GM04503 (cell line): ENCODE measurements around the gene LCN1.
"Not testable (repeated sequence)": the region's sequence is repeated elsewhere in the genome, so short reads cannot be mapped to it uniquely, and the experiment has no call there.

Source experiments
- DNase-seq: peaks from one replicate; pipeline ENCODE4 v3.0.0-alpha.2; 2012; ENCODE audit warnings: low read depth

The LCN1 gene

DNA sequence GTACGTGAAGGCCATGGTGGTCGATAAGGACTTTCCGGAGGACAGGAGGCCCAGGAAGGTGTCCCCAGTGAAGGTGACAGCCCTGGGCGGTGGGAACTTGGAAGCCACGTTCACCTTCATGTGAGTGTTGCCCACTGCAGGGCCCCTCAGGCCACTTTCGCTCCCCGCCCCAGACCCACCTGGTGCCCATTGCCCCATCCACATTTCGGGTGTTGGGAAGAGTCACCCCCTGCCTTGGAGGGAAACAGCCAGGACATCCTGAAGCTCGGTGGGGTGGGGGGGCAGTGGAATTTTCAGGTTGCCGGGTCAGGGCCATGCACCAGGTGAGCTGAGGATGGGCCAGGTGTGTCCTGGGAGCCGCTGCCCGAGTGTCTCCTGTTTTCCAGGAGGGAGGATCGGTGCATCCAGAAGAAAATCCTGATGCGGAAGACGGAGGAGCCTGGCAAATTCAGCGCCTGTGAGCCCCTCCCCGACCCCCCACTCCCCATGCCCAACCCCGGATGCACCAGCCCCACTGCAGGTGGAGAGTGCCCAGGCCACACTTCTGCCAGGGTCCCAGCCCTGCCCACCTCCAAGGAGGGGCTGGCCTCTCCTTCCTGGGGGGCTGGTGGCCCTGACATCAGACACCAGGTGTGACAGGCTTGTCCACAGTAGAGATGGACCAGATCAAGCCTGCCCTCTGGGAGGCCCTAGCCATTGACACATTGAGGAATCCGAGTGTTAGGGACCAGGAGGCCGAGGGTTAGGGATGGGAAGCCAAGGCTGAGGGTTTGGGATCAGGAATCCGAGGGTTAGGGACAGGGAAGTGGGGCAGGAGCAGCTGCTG lies 25.8 kb downstream of the LCN1 start:
- not testable (repeated sequence) for DNase-seq

DNA sequence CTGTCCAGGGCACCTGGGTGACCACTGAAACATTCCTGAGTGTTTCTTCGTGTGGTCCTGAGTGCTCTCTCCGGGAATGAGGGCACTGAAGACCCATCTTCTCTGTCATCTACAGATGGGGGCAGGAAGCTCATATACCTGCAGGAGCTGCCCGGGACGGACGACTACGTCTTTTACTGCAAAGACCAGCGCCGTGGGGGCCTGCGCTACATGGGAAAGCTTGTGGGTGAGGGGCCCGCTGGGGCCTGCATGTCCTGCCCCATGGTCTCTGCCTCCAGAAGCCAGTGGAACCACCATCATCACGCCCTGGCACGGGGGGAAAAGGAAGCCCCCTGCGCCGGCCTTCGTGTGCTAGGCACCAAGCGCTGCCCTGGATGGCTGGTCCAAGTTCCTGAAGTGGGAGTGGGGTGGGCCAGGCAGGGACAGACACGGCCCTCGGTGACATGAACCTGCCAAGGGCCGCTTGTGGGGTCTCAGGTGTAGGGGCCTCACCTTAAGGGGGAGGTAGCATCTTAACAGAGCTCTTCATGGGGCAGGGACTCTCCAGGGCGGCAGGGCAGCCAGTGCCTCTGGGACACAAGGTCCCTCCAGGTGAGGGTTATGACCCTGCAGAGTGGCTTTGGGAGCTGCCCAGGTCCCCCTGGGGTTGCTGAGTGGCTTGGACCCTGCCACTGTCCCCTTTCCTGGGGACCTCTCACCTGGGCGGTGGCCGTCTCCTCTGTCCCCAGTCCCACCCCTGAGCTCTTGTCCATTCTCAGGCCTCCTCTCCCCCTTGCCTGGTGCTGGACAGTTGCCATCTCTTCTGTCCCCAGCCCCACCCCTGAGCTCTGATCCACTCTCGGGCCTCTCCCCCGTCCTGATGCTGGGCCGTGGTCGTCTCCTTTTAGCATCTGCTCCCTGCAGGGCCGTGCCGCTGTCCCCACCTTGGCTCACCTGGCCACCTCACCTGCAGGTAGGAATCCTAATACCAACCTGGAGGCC lies 26.8 kb downstream of the LCN1 start:
- DNase-seq = no peak

DNA sequence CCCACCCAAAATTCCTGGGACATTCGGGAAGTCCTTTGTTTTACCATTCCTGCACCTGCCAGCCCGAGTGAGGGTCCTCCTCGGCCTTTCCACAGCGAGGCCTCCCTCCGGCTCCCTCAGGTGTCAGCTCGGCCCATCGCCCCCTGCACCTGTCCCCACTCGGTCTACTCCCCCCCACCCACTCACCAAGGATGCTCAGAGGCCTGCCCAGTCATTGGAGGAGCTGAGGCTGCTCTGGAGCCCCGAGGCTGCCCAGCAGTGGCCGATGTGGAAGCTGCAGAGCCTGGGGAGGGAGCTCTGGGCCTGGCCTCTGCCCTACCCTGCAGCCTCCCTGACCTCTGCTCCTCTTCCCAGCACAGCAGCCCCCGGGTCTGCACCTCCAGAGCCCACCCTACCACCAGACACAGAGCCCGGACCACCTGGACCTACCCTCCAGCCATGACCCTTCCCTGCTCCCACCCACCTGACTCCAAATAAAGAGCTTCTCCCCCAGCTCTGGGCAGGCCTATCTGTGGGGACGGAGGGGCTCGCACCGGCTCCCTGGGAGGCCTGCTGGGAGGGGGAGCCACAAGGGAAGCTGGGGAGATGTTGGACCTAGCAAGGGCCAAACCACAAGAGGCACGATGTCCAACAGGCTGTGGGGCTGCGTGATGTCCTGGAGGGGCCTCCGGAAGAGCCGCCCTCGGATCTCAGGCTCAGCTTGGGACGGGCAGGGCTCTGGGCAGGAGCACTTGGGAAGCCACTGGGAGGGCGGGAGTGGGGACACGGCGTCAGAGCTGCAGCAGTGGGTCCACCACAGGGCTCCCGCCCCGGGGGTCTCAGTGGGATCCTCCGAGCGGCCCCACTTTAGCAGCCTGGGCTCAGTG lies 28.5 kb downstream of the LCN1 start:
- DNase-seq = not testable (repeated sequence)

DNA sequence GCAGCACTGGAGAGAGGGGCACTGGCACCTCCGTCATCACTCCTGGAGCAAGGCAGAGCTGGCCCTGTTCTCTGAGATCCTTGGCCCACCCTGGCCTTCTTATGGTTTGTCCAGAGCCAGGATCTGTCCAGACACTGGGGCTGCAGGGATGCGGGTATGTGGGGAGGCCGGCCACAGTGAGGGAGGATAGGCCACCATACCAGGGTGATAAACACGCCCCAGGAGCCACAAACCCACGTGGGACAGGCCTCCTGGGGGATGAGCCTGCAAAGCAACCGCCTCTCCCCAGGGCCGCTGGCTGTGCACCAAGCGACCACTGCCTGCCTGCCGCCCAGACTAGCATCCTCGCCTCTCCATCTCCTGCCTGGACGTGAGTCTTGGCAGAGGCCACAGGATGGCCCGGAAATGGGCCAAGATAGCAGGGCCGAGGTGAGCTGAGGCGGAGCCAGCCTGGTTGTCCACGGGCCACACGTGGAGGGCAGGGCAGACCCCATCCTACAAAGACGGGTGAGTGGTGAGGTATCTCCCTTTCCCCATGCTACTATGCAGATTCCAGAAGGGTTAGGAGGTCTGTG lies 29.2 kb downstream of the LCN1 start:
- DNase-seq = no peak

DNA sequence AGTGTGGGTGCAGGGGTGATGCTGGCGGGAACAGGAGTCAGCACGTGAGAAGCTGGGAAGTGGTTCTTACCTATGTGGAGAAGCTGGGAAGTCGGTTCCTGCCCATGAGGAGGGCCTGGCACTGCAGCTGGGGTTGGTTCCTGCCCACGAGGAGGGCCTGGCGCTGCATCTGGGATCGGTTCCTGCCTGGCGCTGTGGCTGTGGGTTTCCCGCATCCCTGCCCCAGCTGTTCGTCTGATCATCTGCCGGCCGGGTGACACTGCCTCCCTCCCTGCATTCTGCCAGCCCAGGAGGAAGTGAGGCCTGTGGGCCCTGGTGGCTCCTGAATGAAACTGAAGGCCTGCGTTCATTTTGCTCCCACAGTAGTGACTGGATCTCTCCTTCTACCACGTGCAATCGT lies 29.8 kb downstream of the LCN1 start:
- DNase-seq = no peak

DNA sequence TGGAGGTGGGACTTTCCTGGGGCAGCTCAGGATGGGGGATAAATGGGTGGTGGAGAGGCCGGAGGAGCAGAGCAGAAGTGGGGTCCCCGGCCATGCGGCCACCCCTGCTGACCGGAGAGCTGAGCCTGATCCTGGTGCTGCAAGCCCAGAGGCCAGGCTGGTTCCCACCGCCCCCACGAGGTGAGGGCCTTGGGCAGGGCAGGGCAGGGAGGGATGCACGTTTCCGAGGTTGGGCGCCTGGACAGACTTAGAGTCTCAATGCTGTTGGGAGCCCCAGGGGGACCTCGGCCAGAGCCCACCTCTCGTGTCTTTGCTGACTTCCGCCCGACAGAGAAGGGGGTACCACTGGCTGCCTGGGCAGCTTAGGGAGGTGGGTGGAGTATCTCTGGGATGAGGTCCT lies 30.2 kb downstream of the LCN1 start:
- no peak for DNase-seq

DNA sequence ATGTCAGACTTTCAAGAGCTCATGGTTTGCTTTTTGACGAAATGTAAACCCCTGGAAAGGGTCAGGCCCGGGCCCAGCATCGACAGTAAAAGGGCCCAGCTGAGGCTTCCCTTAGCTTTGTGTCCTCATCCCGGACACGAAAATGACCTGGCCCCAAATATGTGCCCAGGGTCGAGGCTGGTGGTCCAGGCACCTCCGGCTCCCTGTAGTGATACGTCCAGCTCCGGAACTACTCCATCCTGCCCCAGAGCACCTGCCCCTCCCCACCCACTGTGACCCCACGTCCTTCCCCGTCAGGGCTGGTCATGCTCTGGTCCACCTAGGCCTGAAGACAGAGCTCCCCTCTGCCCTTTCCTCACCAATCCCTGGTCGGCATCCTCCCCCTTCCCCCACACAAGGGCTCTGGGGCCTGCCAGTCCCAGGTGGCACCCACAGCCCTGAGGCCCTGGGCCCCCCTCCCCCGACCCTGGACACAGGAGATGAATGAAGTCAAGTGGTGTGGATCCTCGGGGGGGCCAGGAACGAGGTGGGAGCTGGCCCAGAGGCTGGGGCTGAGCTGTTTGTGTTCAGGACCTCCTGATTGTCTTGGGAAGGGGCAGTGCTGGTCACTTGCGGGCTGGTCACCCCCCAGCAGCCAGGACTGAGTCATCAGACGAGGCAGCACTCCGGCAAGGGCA lies 30.9 kb downstream of the LCN1 start:
- DNase-seq = no peak

DNA sequence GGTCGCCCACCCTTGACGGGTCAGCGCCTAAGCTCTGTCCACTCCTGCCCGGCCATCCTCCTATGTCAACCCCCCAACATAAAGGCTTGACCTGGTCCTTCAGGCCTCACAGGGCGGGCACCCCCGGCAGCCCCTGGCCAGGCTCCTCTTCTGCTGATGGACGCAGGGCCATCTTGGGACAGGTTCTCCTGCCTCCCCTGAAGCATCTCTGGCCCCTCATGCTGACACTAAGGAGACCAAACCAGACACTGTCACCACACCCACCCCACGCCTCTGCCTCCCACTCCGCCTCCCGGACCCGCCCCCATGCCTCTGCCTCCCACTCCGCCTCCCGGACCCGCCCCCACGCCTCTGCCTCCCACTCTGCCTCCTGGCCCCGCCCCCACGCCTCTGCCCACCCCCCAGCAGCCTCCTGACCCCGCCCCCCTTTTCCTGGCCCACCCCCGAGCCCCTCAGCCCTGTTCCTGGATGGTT lies 31.5 kb downstream of the LCN1 start:
- DNase-seq = no peak

DNA sequence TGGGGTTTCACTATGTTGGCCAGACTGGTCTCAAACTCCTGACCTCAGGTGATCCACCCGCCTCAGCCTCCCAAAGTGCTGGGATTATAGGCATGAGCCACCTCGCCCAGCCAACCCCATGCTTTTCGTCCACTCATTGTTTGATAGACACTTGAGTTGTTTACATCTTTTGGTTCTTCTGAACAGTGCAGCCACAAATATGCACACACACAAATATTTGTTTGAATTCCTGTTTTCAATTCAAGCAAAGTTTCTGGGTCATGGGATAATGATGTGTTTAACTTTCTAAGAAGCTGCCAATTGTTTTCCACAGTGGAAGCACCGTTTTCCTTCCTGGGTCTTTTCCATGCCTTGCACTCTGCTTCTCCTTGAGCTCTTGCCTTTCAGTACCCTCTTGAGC lies 33.5 kb downstream of the LCN1 start:
- DNase-seq = no peak

DNA sequence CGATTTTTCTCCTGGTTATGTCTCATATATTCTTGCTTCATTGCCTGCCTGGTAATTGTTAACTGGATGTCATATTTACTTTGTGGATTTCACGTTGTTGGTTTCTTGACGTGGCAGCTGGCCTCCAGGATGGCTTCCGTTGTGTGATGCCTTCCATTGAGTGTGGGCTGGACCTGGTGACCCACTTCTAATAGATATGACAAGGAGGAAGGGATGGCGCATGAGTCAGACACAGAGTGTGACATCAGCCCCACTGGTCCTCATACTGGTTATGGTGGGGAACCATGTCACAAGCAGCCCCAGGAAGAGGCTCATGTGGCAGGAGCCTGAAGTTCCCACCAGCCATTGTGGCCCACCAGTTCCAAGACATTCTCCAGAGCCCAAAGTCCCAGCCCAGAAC lies 34.0 kb downstream of the LCN1 start:
- no peak for DNase-seq

DNA sequence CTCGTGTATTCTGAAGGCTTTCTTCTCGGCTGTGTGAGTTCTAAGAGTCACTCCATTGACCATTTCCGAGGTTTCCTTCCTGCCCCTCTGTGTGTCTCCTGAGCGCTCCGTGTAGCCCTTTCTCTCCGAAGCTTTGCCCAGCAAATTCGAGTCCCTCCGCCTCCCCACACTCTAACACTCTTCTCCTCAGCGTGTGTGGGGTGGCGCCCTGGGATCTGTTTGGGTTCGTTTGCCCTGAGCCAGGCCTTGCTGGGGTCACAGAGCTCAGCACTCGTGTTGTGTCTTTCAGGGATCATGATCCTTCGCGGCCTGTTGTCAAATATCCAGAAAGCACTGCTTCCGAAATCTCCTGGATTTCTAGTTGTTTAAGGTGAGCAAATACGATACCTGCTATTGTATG lies 34.7 kb downstream of the LCN1 start:
- DNase-seq = no peak

DNA sequence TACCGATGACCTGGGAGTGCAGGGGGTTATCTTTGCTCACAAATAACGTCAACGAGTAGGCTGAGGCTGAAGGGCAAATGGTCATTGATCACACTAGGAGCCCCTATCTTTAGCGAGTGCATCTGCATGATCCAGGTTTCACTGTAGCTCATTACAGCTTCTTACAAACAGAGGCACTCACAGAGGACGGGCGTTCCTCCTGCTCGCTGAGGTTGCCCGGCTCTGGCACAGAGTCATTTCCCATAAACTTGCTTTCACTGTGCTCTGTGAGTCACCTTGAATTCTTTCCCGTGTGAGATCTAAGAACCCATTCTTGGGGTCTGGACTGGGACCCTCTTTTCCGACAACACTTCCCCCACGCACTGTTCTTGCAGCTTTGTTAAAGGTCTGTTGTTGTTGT lies 38.4 kb downstream of the LCN1 start:
- DNase-seq = no peak

DNA sequence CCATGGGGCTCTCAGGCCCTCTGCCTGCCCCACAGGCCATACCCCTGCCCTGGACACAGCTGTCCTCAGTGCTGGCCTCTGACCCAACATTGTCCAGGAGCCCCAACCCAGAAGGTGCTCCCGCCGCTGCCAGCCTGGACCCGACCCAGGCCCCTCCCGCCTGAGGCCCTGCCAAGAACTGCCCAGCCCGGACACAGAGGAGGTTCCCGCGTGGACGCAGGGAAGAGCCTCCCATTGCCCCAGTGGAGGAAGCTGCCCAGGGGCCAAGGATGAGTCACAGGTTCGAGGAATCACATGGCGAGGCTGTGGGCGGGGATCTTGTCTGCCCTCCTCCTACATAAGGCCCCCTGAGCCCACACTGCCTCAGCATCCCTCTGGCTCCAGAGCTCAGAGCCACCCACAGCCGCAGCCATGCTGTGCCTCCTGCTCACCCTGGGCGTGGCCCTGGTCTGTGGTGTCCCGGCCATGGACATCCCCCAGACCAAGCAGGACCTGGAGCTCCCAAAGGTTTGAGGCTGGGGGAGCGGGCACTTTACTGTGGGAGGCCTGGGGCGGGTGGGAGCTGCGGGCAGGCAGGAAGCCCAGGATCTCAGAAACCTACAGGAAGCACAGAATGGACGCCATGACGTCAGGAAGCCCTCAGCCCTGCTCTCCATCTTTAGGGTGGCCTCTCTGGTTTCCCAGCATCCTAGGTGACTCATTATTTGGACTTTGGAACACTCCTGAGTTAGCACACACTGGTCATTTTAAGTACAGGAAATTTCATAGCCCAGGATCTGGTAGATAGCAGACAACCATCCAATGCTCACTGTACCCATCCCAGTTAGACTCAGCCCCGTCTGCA lies 40.4 kb downstream of the LCN1 start, which contains the start of gene PAEP:
PAEP (plus strand) TSS at position 366 of the 844 bp plus-strand sequence.
- DNase-seq = no peak

DNA sequence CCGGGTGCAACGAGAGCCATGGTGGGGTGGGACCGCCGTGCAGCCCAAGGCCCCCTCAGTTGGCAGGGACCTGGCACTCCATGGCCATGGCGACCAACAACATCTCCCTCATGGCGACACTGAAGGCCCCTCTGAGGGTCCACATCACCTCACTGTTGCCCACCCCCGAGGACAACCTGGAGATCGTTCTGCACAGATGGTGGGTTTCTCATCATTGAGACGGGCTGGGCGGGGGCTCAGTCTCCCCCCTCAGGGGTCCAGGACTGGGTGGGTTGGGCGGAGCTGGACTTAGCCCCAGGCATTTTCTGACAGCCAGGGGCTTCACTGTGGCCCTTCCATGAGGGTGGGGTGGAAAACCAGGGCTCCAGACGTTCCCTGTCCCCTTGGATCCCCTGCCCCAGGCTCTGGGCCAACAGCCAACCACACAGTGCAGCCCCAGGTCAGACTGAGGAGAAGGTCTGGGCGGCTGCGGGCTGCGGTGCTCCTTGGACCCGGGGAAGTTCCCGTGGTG lies 41.0 kb downstream of the LCN1 start:
- DNase-seq = no peak

DNA sequence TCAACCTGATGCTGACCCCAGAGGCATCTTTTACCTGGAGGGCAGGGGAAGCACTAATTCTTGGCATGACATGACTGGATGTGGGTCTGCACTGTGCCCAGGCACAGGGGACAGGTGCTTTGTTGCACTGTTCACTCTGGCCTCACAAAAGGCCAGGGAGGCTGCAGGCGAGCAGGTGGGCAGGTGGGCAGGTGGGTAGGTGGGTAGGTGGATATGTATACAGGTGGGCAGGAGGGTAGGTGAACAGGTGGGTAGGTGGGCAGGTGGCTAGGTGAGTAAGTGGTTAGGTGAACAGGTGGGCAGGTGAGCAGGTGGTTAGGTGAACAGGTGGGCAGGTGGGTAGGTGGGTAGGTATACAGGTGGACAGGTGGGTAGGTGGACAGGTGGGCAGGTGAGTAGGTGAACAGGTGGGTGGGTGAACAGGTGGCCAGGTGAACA lies 41.8 kb downstream of the LCN1 start:
- no peak for DNase-seq

DNA sequence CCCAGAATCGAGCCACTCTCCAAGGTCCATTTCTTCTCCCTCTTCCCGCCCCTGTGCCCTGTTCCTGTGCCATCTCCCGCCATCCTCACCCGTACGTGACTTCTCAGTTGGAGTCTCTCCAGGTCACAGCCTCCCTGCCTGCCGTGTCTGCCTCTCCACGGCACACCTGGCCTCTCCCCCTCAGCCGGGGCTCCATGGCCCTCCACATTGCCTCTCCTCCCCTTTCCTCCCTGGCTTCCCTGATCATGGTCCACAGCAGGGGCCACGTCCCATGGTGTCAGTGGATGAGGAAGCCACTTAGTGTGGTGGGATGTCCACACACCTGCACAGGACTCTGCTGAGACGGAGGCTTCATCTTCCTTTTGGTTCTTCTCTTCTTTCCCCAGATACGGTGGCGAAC lies 42.6 kb downstream of the LCN1 start:
- DNase-seq = no peak

DNA sequence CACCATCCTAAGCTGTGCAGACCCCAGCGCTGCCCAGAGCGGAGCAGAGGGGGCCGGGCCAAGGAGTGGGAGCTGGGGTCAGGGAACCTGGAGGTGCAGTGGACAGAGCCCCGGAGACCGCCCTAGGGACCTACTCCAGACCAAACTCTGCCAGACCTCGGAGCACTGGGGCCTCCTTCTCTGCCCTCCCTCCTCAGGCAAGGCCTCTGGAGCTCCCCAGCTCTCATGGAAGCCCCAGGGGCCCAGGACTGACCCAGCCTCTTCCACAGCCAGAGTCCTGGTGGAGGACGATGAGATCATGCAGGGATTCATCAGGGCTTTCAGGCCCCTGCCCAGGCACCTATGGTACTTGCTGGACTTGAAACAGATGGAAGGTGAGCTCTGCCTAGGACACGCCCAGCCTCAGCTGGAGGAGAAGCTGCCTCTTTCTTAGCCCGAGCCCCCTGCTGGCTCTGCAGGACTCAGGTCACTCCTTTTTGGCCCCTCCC lies 43.9 kb downstream of the LCN1 start:
- no peak for DNase-seq

DNA sequence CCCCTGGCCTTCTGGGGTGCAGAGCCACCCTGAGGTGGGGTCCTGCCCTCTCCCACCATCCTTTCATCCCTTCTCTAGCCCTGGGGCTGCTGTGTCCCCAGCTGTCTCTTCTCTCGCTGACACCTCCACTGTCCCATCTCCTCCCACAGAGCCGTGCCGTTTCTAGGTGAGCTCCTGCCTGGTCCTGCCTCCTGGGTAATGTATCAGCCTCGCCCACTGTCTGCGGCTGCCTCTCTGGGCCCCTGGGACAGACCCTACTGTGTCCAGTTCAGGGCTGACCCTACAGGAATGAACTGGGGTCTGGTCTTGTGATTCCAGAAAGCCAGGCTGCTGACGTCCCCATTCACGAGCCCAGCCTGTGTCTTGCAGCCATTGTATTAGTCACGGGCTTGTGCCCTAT lies 44.4 kb downstream of the LCN1 start:
- no peak for DNase-seq

DNA sequence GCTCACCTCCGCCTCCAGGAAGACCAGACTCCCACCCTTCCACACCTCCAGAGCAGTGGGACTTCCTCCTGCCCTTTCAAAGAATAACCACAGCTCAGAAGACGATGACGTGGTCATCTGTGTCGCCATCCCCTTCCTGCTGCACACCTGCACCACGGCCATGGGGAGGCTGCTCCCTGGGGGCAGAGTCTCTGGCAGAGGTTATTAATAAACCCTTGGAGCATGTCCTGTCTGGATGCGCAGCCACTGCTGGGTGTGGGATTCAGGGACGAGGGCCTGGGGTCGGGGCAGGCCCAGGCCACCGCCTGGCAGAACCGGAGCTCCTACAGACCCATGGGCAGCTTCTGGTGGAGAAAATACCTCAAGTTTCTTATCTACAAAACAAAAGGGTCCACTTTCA lies 45.3 kb downstream of the LCN1 start:
- no peak for DNase-seq

DNA sequence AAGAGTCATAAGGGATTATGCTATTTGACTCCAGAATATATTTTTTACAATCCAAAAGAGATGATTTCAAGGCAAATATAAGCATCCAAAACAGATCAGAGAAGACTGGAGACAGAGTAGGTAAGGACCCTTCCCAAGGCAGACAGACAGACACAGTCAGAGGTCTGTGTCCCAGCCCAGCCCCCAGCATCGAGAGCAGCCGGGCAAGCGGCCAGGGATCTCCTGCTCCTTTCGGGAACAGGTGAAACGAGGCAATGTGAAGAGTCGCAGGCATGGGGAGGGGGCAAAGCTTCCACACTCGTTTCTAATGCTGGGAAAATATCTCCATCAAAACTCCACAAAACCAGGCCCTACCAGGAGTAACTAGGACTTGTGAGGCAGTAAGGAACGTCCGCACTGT lies 46.1 kb downstream of the LCN1 start:
- DNase-seq = no peak
